Stimulated activated CD4-positive, alpha-beta T cell treated with anti-CD3 and anti-CD28 coated beads, Interleukin-1b, Interleukin-23, amount 100 ng/mL, for 24 hours (primary cell): ENCODE measurements around the gene LAGE3.
A peak's percentile ranks its signal among the peaks of the same experiment; 100 is the strongest.

ENCODE experiments used
- DNase-seq, 4 experiments: peaks; one replicate each; pipeline ENCODE4 v3.0.0-alpha.2; 2020; ENCODE audit warnings: low read depth in 4 of 4, low spot score in 1 of 4

LAGE3 gene

GRCh38 chrX:154478728-154479622 is at the start of gene LAGE3:
Gene LAGE3, minus strand, starts transcription at chrX:154479281. Its CDS starts 366 bp downstream, at chrX:154478915.
- peak; percentile 77 to 93 (median 85) for DNase-seq

- DNase-seq: peak in 3 of 4 experiments; percentile 33 to 51 (median 36)
These were observed 48.0 kb upstream of the LAGE3 start for GRCh38 chrX:154526901-154527675.

GRCh38 chrX:154525606-154526490 is 46.8 kb upstream of the LAGE3 start:
- DNase-seq: no peak

DNA sequence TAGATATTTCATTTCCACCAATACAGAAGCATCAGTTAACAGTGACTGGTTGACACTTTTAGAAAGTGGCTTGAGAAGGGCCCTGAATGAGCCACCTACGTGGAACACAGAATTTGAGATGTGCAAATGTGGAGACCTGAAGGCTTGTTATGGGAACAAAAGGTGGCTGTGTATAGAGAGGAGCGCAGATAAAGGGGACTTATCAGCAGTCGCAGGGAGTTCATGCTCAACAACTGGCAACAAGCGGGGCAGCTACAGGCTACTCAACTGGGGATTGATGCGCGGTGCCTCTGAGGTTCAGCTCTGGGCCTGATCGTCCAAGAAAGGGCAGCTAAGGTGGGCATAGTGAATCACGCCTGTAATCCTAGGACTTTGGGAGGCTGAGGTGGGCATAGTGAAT is 40.3 kb upstream of the LAGE3 start:
- DNase-seq: no peak

GRCh38 chrX:154517101-154517781 is 38.2 kb upstream of the LAGE3 start:
- no peak for DNase-seq

DNA sequence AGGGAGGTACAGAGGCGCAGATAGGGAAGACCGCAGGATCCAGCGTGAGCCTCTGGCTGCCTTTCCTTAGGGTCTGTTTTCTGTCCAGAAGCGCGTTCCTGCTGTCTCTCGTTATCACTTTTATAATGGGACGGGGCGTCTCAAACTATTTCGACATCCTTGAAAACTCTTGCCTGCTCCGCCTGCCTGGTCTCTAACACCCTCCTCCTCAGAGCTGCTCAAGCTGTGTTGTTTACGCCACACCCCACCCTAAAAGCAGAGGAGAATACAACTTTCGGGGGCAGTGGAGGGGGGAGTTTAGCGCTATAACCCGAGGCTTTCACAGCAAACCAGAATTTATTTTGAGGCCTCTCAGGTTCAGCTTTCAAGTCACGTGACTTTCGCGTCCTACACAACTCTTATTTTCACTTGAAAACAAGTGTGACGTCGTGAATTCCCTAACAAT is 37.6 kb upstream of the LAGE3 start:
- no peak for DNase-seq

DNA sequence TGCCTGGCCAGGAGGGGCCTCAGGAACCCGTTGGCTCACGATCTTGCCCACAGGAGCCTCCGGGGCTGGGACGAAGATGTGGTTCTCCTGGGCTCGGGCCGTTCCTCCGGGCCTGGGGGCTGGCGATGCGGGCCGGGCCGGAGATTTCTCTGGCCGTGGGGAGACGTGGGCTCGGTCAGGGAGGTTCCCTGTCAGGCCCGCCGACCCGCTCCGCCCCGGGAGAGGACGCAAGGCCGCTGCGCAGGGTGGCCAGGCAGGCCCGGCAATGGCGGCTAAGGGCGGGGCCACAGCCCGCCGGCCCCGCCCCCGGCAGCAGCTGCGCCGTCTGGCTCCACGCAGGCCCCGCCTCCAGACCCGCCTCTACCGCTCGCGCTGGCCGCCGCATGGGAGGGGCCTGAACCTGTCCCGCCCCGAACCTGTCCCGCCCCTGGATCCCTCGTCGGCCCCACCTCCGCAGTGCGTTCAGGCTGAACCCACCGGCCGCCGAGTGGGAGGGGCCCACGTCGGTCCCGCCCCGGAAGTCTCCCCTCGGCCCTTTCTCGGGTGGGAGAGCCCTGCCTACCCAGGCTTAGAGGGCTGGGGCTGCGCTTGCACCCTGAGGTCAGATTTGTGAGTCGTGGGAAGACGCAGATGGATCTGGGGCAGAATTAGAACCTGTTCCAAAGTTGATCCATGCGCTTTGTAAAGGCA is 37.0 kb upstream of the LAGE3 start, which contains the start of gene FAM3A:
Gene FAM3A (minus strand): TSS at position 267 of the 690 bp plus-strand sequence. CDS start 460 bp downstream, outside the sequence.
- DNase-seq: peak; percentile 79 to 87 (median 82)

DNA sequence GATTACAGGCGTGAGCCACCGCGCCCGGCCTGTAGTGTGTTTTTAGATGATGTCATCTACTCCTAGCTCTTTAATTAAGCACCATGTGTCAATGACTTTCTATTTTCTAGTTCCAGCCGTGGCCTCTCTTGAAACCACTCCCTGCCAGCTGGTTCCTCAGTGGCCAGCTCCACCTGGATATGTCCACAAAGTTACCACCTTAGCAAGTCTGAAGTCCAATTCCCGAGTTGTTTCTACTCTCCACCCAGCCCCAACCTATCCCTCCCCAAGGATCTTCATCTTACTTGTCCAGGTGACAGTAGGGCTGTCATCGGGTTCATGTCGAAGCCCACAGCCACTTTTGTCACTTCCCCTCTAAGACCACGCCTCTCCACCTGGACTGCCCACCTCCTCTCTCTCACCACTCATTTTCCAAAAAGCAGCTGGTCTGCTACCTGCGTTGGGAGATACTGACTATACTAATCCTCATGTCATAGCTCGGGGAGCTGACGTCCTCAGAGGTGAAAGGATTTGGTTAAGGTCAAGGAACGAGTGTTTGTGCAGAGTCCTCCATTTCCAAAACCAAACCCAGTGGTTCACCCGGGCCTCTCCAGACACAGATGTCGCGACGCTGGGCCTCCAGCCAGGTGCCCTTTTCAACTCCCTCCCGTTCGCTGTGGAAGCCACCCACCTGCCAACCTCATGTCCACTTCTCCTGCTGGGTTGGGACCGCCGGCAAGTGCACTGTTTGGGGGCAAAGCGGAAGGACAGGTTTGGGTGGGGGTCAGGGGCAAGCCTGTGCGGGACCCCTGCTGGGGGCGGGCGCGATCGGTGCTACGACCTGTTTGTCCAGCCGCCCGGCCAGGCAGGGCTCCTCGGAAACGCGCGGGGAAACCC is 36.2 kb upstream of the LAGE3 start:
- no peak for DNase-seq

DNA sequence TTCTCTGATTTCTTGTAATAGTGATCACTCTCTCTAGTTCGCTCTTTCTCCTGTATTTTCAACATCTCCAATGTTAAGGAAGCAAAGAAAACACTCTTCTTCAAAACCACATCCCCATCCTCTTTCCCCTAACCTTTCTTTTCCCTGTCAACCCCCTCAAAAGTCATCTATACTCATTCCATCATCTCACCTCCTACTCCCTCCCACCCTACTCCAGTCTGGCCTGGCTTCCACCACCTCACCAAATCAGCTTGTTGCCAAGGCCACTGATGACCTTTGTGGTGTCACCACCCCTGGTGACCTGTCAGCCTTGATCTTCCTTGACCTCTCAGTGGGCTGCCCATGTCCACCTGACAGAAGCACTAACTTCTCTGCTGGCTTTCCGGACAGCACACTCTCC is 34.6 kb upstream of the LAGE3 start:
- DNase-seq: no peak

- no peak for DNase-seq
These were observed 33.9 kb upstream of the LAGE3 start for GRCh38 chrX:154512879-154513553.

GRCh38 chrX:154511761-154512160 is 32.7 kb upstream of the LAGE3 start:
- DNase-seq: no peak

DNA sequence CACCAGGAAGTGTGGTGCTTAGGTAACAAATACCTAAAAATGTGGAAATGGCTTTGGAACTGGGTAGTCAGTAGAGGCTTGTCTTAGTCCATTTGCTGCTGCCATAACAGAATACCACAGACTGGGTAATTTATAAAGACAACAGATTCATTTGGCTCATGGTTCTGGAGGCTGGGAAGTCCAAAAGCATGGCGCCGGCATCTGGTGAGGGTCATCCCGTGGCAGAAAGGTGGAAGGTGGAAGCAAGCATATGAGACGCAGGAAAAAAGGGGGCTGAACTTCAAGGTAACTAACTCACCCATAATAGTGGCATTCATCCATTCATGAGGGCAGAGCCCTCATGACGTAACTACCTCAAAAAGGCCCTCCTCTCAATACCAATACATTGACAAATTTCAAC is 30.4 kb upstream of the LAGE3 start:
- no peak for DNase-seq

DNA sequence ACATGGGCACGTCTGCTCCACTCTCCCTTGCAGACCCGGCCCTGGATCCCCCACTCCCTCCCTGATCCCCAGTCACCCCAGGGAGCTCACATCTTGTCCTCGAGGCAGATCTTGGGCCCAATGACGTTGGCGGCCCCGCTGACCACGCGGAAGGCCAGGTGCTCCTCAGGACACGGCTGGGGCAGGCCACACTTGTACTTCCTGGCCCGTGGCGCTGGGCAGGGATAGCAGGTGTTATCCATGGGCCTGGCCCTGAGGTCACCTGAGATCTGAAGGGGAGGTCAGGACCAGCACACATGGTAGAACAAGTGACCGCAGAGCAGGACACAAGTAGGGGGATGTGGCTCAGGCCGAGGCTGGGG is 29.3 kb upstream of the LAGE3 start:
- no peak for DNase-seq

GRCh38 chrX:154507673-154508383 is 28.7 kb upstream of the LAGE3 start:
- no peak for DNase-seq

GRCh38 chrX:154506483-154507332 is 27.6 kb upstream of the LAGE3 start:
- no peak for DNase-seq

DNA sequence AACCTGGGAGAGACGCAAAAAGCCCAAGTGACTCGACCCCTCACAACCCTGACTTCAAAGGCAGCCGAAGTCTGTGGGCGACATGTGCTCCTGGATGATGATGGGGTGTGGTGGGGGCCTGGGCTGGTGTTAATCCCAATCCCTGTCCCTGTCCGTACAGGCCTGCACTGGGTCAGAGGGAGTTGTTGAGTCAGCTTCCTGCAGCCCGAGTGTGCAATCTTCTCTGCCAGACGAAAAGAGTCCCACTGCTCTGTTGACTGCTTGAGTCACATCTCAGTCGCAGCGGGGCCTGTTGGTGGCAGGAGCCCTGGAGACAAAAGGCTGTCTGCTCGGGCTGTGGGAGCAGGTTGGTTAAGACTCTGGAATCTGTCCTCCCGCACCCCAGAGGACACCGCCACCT is 26.7 kb upstream of the LAGE3 start:
- DNase-seq: no peak

GRCh38 chrX:154502989-154503388 is 23.9 kb upstream of the LAGE3 start:
- DNase-seq: no peak
